DOHH2 (cell line): ENCODE data around the gene RAMACL.

Experiments
- H3F3A ChIP-seq: fragments of 200-600 bp; sonication (generic), shearing (Covaris generic); 2 replicates; pipeline ENCODE4 v1.6.0; 2016; ENCODE audit warnings: antibody characterized with exemption, mild to moderate bottlenecking; ENCODE audit not compliant: control insufficient read depth, insufficient read depth
- H3K27ac ChIP-seq: fragments of 200-600 bp; sonication (generic); 2 replicates; pipeline ENCODE4 v1.5.1; 2014; ENCODE audit warnings: low read depth, mild to moderate bottlenecking, low read length, moderate library complexity
- H3K27me3 ChIP-seq: fragments of 200-600 bp; sonication (generic); 2 replicates; pipeline ENCODE4 v1.6.1; 2014; ENCODE audit warnings: mild to moderate bottlenecking, low read length, mixed read lengths; ENCODE audit not compliant: control insufficient read depth
- H3K36me3 ChIP-seq: fragments of 200-600 bp; sonication (generic); 2 replicates; pipeline ENCODE4 v1.6.1; 2014; ENCODE audit warnings: mild to moderate bottlenecking, low read length, moderate library complexity, mixed read lengths; ENCODE audit not compliant: control insufficient read depth
- H3K4me1 ChIP-seq: fragments of 200-600 bp; sonication (generic); 2 replicates; pipeline ENCODE4 v1.6.1; 2014; ENCODE audit warnings: mild to moderate bottlenecking, low read length, mixed read lengths; ENCODE audit not compliant: control insufficient read depth
- H3K4me2 ChIP-seq: fragments of 200-600 bp; sonication (generic); 2 replicates; pipeline ENCODE4 v1.6.0; 2014; ENCODE audit warnings: mild to moderate bottlenecking, low read length, moderate library complexity
- H3K4me3 ChIP-seq: fragments of 200-600 bp; sonication (generic); 2 replicates; pipeline ENCODE4 v1.5.1; 2014; ENCODE audit warnings: mild to moderate bottlenecking, low read length, mixed read lengths
- H3K79me2 ChIP-seq: fragments of 200-600 bp; sonication (generic); 2 replicates; pipeline ENCODE4 v1.6.1; 2014; ENCODE audit warnings: mild to moderate bottlenecking, low read length, mixed read lengths; ENCODE audit not compliant: control insufficient read depth
- H3K9me2 ChIP-seq: fragments of 200-600 bp; sonication (generic); replicated peaks from 2 replicates; pipeline ENCODE4 v1.6.1; 2014; ENCODE audit warnings: mild to moderate bottlenecking, low read length, mixed read lengths; ENCODE audit not compliant: control insufficient read depth
- H3K9me3 ChIP-seq: fragments of 200-600 bp; sonication (generic); 2 replicates; pipeline ENCODE4 v1.6.1; 2014; ENCODE audit warnings: antibody characterized with exemption, low read length, mixed read lengths; ENCODE audit not compliant: control insufficient read depth, insufficient read depth
- H4K20me1 ChIP-seq: fragments of 200-600 bp; sonication (generic); 2 replicates; pipeline ENCODE4 v1.6.0; 2014; ENCODE audit warnings: low read depth, mild to moderate bottlenecking, antibody characterized with exemption, low read length, moderate library complexity; ENCODE audit not compliant: control insufficient read depth, insufficient read depth
- EZH2phosphoT487 ChIP-seq: fragments of 200-600 bp; sonication (generic); IDR thresholded peaks from 2 replicates; pipeline ENCODE4 v1.6.1; 2017; ENCODE audit warnings: borderline replicate concordance, mild to moderate bottlenecking, antibody characterized with exemption, low read length, moderate library complexity, mixed read lengths
- TF ChIP-seq, protein P1 (sequence below): fragments of 200-600 bp; sonication (generic); IDR thresholded peaks from one replicate; pipeline ENCODE4 v1.5.1; 2014; ENCODE audit warnings: antibody characterized with exemption, mild to moderate bottlenecking, low read depth, low read length; ENCODE audit not compliant: poor library complexity, severe bottlenecking

Gene RAMACL

DNA sequence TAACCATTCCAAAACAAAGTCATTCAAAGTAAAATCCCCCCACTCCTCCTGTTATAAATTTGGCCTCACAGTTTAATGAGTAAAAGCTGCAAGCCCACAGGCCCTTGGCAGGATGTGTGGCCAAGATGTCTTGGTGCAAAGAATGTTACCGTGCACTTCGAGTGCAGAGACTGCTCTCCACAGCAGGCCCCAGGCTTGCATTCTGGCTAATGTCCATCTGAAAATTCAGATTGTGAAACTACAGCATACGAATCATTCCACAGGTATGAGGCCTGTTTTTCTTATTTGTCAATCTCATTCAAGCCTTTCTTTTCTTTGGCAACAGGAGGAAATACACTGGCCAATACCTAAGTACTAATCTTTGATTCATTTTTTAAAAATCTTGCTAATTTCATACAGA, 33.4 kb upstream of the RAMACL start:
- Histone ChIP-seq H3K4me3 (no peak overlapping the region), H4K20me1 (no peaks in the 10 kb centered on the region), H3F3A (peaks cover 3% of the 10 kb centered on the region; the same call in 1 of the 2 replicates), H3K79me2 (no peaks in the 10 kb centered on the region), H3K4me1 (no peaks in the 10 kb centered on the region), H3K27me3 (peaks cover 8% of the 10 kb centered on the region; the same call in 1 of the 2 replicates), H3K27ac (no peak overlapping the region), H3K36me3 (no peaks in the 10 kb centered on the region), H3K9me3 (no peaks in the 10 kb centered on the region), H3K4me2 (no peak overlapping the region), H3K9me2 (no peaks in the 10 kb centered on the region)
- no peak for TF ChIP-seq EZH2phosphoT487

DNA sequence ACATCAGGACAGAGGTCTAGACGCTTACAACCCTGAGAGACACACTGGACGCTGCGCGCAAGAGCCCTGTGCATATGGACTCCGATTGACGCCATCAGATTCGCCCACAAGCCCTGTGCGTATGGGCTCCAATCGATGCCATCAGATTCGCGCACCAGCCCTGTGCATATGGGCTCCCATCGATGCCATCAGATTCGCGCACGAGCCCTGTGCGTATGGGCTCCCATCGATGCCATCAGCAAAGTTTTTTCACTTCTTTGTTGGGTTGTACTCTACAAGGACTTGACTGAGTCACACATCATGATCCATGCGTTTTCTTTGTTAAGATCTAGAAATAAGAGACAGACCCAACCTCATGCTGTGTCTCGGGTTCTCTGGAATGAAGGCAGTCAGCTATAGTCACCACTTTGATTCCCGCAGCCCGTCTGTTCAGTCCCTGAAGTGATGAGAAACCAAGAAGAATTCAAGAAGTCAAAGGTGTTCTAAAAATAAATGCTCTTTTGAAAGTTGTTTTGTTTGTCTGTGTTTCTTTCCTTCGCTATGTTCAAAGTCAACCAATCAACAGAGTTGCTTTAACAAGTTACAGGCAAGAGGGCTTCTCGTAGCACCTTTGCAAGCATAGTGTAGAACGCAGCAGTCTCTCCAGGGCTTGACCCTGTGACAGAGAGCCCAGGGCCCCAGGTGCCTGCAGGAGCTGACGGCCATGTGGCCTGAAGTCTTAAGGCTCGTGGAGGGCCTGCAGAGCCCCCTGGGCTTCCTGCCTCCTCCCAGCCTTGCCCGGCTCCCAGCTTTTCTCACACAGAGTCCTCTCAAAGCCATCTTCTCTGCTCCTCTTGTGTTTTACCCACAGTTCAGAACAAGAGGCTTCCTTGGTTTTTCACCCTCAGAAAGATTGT, 32.6 kb upstream of the RAMACL start:
- TF ChIP-seq, protein P1, sequence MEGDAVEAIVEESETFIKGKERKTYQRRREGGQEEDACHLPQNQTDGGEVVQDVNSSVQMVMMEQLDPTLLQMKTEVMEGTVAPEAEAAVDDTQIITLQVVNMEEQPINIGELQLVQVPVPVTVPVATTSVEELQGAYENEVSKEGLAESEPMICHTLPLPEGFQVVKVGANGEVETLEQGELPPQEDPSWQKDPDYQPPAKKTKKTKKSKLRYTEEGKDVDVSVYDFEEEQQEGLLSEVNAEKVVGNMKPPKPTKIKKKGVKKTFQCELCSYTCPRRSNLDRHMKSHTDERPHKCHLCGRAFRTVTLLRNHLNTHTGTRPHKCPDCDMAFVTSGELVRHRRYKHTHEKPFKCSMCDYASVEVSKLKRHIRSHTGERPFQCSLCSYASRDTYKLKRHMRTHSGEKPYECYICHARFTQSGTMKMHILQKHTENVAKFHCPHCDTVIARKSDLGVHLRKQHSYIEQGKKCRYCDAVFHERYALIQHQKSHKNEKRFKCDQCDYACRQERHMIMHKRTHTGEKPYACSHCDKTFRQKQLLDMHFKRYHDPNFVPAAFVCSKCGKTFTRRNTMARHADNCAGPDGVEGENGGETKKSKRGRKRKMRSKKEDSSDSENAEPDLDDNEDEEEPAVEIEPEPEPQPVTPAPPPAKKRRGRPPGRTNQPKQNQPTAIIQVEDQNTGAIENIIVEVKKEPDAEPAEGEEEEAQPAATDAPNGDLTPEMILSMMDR = no peak
- no peak for TF ChIP-seq EZH2phosphoT487
- Histone ChIP-seq H3K9me3 (no peaks in the 10 kb centered on the region), H3K27me3 (peaks cover 5% of the 10 kb centered on the region; the same call in 1 of the 2 replicates), H4K20me1 (no peaks in the 10 kb centered on the region), H3K4me3 (no peak overlapping the region), H3K4me1 (no peaks in the 10 kb centered on the region), H3F3A (peaks cover 2% of the 10 kb centered on the region; the same call in 1 of the 2 replicates), H3K4me2 (no peak overlapping the region), H3K79me2 (no peaks in the 10 kb centered on the region), H3K9me2 (no peaks in the 10 kb centered on the region), H3K36me3 (no peaks in the 10 kb centered on the region), H3K27ac (no peak overlapping the region)

DNA sequence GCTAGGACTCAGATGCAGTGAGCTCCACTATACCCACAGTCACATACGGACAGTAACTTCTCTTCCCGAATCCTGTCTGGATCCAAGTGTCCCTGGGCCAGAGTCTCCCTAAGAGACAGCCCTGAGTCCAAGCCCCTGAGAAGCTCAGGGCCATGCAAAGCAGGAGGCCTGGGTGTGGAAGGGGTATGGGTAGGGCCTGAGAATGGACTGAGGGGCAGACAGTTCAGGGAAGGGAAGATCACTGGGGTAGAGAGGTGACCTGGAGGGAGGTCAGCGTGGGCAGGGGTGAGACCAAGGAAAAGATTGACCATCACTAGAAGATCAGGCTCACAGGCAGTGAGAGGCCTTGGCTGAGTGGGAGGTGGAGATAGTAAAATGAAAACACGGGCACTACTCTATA, 31.8 kb upstream of the RAMACL start:
- no peaks in the 10 kb centered on the region for H3K36me3 ChIP-seq
- no peak overlapping the region for H3K27ac ChIP-seq
- H3K79me2 ChIP-seq = no peaks in the 10 kb centered on the region
- no peaks in the 10 kb centered on the region for H3K4me1 ChIP-seq
- no peaks in the 10 kb centered on the region for H3F3A ChIP-seq
- TF ChIP-seq, protein P1 = no peak
- TF ChIP-seq EZH2phosphoT487 = no peak
- peaks cover 3% of the 10 kb centered on the region; the same call in 1 of the 2 replicates for H3K27me3 ChIP-seq
- no peaks in the 10 kb centered on the region for H3K9me2 ChIP-seq
- H4K20me1 ChIP-seq = no peaks in the 10 kb centered on the region
- H3K4me3 ChIP-seq = no peak overlapping the region
- H3K9me3 ChIP-seq = no peaks in the 10 kb centered on the region
- H3K4me2 ChIP-seq = no peak overlapping the region

DNA sequence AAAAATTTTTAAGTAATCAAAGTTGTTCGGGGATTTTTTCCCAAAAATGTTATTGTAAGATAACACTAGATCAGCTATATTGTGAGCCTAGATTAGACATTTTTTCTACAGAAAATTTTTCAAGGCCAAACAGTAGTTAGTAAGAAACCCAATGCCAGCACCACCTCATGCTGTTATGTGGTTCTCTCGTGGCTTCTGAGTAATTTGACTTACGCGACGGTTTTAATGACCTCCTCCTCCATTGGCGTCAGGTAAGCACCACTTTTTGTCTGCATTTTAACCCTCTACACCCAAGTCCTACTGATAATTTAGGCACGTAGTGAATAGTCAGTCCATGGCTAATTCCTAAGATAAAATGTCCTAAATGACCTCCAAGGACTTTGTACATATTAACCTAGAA, 30.9 kb upstream of the RAMACL start:
- no peaks in the 10 kb centered on the region for H3K79me2 ChIP-seq

More for the DNA sequence above, 30.9 kb upstream of the RAMACL start:
- Histone ChIP-seq H4K20me1 (no peaks in the 10 kb centered on the region), H3K36me3 (no peaks in the 10 kb centered on the region), H3K4me1 (no peaks in the 10 kb centered on the region), H3K27ac (no peak overlapping the region), H3F3A (no peaks in the 10 kb centered on the region), H3K4me2 (no peak overlapping the region), H3K9me2 (no peaks in the 10 kb centered on the region), H3K9me3 (no peaks in the 10 kb centered on the region), H3K4me3 (no peak overlapping the region), H3K27me3 (no peaks in the 10 kb centered on the region)
- TF ChIP-seq, protein P1 = no peak
- no peak for TF ChIP-seq EZH2phosphoT487
